ENCODE measurements around the gene CLCN1.

The CLCN1 gene

DNA sequence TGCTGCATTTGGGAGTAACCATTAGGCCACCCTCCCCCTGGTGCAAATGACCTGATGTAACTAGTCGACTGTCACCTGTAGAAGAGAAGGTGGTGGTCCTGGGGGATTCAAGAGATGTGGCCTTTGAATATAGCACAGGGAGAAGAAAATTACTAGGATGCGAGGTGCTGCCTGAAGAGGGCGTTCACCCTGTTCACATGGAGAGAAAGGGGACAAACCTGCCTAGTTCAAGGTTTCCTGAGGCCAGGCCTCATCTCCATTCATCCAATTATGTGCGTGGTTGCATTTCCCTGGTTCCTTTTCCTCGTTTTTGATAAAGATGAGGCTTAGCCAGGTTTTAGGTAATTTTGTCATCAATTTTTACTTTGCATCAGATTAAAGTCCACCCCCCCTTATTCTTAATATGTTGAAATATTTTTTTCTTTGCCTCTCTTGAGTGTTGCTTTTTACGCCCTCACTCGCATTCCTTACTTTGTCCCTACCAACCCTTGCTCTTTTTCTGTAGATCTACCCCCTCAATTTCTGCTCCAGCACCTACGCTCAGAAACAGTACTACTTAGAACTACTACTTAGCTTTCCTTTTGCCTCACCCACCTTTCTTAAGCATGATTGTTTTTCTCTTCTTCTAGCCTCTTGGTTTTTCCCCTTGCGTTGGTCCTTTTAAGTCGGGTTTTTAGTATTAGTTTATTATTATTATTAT, 13.7 kb downstream of the CLCN1 start:
- DNase-seq (ENCODE audit: insufficient read length, low spot score) (no peak), FAIRE-seq (no peak)

DNA sequence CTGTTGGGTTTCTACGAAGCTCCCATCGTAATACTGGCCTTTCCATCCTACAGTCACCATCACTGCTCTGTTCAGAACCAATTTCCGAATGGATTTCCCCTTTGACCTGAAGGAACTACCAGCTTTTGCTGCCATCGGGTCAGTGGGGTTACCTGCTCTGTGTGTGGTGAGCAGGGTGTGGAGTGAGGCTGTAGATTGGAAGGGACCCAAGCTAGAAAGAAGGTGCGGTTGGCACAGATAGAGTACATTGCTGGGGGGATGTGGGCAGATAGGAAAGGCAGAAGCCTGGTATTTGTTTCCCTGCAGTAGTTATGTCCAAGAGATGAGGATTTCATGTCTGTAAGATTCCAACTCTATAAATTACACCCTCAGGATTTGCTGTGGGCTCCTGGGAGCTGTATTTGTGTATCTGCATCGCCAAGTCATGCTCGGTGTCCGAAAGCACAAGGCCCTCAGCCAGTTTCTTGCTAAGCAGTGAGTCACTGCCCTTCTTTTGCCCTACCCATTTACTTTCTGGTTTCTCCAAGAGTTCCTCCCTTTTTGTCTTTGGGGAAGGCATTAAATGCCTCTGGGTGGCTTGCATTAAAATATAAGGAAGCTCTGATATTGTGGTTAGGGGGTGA, 15.4 kb downstream of the CLCN1 start:
- DNase-seq (ENCODE audit: insufficient read length, low spot score), result no peak
- no peak for FAIRE-seq

DNA sequence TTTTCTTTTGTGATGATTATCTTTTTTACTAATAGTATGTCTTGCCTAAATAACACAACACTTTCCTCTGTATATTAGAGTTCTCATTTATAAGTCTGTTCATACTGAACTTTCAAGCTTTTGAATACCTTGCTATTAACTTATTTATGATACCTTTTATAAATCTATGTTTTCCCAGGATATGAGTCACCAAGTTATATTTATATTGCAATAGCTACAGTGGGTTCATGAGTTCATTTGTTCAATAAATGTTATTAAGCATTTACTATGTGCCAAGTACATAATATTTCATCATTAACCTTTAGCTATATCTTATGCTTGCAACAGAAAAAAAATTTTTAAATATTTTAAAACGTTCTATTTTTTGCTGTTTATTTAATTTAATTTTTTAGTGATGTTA, 18.3 kb downstream of the CLCN1 start:
- FAIRE-seq (no peak), DNase-seq (ENCODE audit: insufficient read length, low spot score) (no peak)

DNA sequence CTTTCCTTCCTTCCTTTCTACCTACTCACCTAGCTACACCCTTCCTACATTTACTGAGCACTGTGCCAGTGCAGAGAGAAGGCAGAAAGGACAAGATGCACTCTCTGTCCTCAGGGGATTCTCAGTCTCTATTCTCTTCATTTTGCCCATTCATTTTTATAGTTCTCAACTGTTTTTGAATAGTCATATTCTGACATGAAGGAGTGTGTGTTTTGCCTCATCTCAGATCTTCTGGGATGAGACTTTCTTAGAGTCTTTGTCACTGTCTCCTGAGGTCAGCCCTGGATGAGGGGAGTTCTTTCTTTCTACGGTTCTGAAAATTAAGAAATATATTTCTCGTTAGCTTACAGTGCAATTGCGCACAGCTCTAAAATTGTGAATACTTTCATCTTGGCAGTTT, 21.3 kb downstream of the CLCN1 start:
- DNase-seq (ENCODE audit: insufficient read length, low spot score) (no peak), FAIRE-seq (no peak)

DNA sequence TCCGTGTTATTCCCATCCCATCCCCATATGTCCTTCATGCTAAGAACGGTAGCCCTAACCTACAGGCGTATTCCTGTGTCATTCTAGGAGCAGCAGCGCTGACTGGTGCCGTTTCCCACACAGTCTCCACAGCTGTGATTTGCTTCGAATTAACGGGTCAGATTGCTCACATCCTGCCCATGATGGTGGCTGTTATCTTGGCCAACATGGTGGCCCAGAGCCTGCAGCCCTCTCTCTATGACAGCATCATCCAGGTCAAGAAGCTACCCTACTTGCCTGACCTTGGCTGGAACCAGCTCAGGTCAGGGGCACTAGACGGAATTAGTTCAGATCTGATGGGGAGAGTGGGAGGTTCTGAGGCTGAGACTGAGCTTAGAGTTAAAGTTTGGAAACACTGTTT, 25.9 kb downstream of the CLCN1 start:
- DNase-seq (ENCODE audit: insufficient read length, low spot score) (no peak), FAIRE-seq (no peak)

DNA sequence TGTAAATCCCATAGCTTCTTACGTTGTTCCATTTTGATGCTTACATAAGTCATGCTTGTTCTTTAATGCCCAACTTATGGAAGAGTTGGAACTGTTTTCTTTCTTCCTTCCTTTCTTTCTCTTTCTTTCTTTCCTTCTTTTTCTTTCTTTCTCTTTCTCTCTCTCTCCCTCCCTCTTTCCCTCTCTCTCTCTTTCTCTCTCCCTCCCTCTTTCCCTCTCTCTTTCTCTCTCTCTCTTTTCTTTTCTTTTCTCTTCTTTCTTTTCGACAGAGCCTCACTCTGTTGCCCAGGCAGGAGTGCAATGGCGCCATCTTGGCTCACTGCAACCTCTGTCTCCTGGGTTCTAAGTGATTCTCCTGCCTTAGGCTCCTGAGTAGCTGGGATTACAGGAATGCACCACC, 27.7 kb downstream of the CLCN1 start:
- no peak for DNase-seq (ENCODE audit: insufficient read length, low spot score)
- no peak for FAIRE-seq

DNA sequence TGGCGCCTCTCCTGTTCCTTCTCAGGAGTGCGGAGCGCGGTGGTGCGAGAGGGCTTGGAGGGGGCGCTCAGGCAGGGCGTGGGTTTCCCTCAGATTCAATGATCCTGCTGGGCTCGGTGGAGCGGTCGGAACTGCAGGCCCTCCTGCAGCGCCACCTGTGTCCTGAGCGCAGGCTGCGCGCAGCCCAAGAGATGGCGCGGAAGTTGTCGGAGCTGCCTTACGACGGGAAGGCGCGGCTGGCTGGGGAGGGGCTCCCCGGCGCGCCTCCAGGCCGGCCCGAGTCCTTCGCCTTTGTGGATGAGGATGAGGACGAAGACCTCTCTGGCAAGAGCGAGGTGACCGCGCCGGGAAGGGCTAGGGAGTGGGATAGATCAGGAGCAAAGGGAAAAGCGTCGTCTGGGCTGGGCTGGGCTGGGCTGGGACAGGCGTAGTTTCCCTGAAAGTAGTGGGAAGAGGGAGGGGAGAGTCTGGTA, 29.6 kb downstream of the CLCN1 start:
- FAIRE-seq (no peak), DNase-seq (ENCODE audit: insufficient read length, low spot score) (no peak)

DNA sequence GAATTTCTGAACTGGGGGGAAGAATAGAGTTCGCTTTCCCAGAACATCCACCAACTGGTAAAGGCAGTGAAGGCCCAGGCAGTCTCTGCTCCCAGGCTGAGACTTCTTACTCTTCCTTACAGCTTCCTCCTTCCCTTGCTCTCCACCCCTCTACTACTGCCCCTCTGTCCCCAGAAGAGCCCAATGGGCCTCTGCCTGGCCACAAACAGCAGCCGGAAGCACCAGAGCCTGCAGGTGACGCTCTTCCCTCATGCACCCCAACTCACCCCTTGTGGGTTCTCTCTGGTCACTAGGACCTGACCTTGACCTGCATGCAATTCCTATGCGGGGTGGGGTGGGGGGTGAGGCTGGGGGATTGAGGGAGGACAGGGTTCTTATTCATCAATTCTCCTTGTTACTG, 30.1 kb downstream of the CLCN1 start:
- DNase-seq (ENCODE audit: insufficient read length, low spot score) (no peak), FAIRE-seq (no peak)

DNA sequence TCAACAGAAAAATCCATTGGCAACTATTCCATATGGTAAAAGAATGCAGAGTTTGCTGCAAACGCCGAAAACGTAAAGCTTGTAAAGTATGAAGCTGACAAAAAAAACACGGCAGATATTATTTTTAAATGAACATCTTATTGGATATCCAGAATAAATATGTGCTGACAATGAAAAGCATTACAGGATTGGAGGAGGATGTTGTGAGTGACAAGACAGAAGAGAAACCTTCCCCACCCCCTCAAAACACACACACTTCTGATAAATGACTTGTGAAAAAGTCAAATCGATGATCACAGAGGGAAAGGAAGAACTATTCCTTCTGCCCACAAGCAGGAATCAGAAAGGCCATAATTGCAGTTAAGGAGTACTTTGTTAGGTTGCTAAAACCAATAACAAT, 32.0 kb downstream of the CLCN1 start:
- no peak for FAIRE-seq
- DNase-seq (ENCODE audit: insufficient read length, low spot score), result no peak

DNA sequence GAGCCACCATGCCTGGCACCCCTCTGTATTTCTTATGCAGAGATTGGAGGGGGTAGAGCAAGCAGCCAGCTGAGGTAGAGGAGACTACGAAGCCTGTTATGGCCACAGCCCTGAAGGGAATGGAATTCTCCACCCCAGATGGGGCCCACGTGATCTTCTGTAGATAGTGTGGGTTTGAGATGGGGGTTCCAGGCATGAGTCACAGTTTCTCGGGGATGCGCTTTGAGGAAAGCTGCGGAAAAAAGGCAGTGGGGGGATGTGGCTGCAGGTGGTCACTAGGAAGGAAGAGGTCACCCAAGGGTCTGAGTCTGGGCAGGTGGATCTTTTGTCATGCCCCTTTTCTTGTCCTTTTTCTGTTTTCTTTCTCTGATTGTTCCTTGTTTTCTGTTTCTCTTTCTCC, 35.1 kb downstream of the CLCN1 start:
- no peak for DNase-seq (ENCODE audit: insufficient read length, low spot score)
- no peak for FAIRE-seq

DNA sequence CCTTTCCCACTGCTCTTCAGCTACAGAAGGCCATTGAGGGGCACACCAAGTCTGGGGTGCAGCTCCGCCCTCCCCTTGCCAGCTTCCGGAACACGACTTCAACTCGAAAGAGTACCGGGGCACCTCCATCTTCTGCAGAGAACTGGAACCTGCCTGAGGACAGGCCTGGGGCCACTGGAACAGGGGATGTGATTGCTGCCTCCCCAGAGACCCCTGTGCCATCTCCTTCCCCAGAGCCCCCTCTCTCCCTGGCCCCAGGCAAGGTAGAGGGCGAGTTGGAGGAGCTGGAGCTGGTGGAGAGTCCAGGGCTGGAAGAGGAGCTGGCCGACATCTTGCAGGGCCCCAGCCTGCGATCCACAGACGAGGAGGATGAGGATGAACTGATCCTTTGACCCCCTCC, 35.7 kb downstream of the CLCN1 start:
- DNase-seq (ENCODE audit: insufficient read length, low spot score) (no peak), FAIRE-seq (no peak)

DNA sequence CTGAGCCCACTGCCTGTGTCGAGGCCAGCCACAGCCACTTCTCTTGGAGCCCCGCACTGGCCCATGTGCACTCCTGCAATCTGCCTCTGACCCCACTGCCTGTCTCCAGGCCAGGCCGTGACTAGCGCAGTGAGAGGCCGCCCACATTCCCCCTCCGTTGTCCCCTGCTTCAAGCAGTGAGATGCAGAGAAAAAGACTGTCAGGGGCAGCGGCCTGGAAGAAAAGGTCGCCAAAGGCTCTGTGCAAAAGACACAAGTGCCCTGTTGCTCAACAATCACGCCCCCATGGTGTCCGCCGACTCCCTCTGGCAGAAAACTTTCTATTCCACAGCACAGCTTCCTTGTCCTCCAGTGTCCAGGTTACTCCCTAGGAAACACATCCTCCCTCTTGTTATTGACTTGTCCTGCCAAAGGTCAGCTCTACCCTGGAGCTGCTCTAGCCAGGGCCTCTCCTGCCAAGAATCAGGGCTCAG, 36.7 kb downstream of the CLCN1 start:
- no peak for FAIRE-seq

DNA sequence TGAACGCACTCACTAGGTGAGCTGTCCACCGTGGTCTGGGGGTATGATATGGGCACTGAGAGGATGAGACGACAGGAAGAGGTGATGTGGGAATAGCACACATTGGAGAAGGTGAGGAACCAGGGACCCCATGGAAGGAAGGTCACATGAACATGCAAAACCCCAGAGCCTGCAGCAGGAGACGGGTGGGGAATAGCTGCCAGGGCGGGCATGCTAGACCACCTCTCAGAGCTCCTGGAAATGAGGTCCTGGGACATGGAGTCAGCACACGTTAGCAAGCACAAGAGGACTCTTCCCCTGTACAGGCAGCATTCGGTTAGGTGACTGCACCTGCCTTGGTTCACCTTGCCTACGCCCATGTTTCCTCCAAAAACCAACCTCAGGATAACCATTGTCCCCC, 38.5 kb downstream of the CLCN1 start:
- FAIRE-seq (no peak), DNase-seq (ENCODE audit: insufficient read length, low spot score) (no peak)

More for the DNA sequence above, 36.7 kb downstream of the CLCN1 start:
- DNase-seq (ENCODE audit: insufficient read length, low spot score), result no peak

DNA sequence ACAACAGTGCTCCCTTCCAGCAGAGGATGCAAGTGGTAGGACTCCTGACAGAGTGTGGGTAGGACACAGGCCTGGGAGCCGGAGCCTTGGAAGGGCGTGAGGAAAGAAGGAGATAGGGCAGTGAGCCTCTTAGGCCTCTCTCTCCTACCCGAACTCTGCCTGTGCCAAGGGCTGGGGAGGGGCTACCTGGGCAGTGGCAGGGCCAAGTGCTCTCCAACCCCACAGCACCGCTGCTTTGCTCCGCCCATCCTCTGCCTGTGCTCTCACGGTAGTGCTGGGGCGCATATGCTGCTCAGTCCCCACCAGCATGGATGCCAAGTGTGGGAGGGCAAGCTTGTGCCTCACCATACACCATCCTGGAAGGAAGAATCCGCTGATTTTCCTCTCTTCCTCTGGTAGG, 39.1 kb downstream of the CLCN1 start:
- no peak for DNase-seq (ENCODE audit: insufficient read length, low spot score)
- no peak for FAIRE-seq

DNA sequence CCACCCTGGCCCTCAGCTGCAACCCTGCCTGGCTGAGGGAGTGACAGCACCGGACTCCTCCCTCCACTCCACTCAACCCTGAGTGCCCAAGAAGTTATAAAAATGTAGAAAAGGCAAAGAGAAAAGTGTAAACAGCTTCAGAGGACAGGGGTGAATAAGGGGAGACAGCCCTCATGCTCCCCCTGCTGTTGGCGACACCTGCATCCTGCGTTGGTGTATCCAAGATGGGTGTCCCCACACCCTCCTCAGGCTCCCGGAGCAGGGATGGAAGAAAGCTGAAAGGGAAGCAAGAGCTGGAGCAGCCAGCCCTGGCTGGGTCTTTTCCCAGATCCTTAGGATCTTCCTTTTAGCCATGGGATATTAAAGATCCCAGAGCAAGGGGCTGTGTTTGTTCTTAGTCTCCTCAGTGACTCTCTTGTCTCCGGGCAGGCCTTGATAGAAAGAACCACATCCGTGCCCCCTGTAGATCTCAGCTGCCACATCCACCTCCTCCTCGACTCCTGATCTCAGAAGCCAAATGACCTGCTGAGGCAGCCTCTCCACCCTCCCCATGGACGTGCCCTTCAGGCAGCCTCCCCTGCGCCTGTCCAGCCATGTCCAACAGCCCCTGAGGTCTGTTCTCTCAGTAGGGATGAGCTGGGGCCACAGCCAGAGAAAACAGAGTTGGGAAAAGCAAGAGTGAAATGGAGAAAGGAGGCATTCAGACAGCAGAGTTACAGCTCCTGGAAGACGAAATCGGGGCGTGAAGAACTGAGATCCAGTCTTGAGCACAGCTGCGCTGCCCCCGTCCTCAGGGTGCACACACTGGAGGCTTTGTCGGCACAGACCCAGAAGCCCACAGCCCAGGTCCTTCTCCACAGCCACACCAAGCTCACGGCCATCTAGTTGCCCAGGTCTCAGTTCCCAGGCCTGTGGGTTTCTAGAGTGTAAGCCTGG, 39.8 kb downstream of the CLCN1 start:
- FAIRE-seq, result no peak

DNA sequence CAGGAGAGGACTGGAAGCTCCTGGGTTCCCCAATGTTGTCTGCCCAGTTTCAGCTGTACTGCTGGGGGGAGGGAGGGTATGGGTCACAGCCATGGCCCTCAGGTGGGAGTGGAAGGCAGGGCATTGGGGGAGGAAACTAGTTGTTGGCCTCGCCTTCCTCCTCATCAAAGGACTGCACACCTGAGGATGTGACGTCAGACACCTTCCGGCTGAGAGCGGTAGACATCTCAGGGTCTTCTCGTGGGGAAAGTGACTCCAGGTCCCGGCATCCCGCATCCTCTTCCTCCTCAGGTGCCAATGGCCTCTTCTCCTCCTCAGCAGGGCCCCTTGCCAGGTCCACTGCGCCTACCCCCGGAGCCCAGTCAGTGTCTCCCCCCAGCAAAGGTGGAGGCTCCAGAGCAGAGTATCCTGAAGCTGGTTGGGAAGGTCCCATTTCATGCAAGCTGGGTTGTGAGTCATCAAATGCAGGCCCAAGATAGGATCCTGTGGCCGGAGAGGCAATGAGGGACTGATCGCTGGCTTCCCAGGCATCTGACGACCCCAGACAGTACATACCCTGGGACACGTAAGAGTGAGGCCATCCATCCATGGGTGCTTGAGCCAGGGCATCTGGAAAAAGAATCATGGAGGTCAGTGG, 40.6 kb downstream of the CLCN1 start:
- no peak for FAIRE-seq
- no peak for DNase-seq (ENCODE audit: insufficient read length, low spot score)

More for the DNA sequence above, 39.8 kb downstream of the CLCN1 start:
- DNase-seq (ENCODE audit: insufficient read length, low spot score), result no peak

DNA sequence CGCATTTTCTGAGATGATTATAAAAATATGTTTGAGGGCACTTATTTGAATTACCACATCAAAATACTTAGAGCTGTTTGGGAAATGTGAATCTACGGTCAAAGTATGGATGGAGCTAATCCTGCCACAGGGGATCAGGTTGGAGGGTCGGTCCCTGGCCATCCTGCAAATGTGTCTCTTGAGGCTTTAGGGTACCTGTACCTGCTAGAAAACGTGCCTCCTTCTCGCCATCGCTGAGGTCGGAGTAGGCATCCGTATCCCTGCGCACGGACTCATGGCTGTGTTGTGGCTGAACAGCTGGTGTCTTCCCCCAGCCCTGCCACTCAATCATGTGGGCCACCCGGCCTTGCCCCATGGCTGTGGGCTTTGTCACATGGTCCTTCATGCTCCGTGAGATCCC, 42.7 kb downstream of the CLCN1 start:
- FAIRE-seq (no peak), DNase-seq (ENCODE audit: insufficient read length, low spot score) (no peak)

DNA sequence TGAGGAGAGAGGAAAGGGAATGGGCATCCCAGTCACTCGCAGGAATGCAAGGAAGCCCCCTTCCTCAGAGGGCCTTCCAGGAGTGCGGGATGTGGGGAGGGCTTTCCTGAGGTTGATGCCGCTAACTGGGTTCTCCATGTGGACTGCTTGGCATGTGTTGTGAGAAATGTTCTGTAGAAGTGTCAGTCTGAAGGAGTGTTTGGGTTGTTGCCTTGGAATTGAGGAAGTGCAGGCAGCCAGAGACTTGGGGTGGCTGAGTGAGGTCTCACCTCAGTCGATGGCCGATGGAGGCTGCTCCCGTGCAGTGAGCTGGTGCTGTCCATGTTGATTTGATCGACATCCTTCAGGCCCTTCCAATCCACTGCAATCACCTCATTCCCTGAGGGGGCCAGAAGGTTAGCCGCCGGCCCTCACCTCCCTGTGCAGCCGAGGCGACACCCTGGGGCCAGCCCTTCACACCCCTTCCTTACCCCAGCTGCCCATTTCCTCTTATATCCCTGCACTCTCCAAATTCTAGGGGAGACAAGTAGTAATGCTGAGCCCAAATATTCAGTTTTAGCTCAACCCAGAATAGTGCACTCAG, 44.0 kb downstream of the CLCN1 start:
- no peak for DNase-seq (ENCODE audit: insufficient read length, low spot score)
- no peak for FAIRE-seq

DNA sequence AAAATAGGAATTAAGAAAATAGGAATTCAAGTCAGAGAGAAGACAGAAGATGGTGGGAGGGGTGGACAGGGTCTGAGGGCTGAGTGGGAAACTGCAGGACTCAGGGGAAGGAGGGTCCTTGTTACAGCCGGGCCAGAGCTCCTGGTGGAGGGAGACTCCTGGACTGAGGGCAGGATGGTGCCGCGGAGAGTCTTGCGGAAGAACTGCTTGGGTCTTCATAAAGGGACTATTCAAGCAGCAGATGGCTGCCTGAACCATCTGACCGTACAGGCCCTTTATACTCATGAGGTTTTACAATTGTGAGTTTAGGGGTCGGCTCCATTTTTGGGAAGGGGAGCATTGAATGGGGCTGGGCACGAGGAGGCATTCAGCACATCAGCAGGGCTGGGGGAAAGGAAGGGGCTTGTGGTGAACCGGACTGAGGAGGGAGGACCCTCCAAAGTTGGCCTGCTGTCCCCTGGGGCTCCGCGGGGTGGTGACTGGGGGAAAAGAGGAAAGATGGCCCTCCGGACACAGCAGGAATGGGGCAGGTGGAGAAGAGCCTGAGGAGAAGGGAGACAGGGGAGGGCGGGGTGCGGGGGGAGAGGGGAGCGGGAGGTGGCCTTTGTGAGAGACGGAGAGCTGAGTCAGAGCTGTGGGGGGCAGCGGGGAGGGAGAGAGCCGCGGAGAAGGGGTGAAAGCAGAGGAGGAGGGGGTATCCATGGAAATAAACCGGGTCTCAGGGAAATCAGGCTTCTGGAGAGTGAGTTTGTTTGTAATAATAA, 45.1 kb downstream of the CLCN1 start:
- FAIRE-seq (no peak), DNase-seq (ENCODE audit: insufficient read length, low spot score) (no peak)

Measured in GM19239 (cell line).